Ovary (tissue), 3 donors: ENCODE results near the gene ENDOG.

Source experiments
- CTCF ChIP-seq, 3 donors: fragments of 450-650 bp in 2 of 3; fragments of 200-600 bp in 1 of 3; IDR thresholded peaks; one replicate each; pipeline versions ENCODE4 v1.5.1 to v1.8.0; 2016 to 2022; ENCODE audit warnings: antibody characterized with exemption in 3 of 3, mild to moderate bottlenecking in 1 of 3
- POLR2A ChIP-seq: fragments of 450-650 bp; IDR thresholded peaks from one replicate; pipeline ENCODE4 v1.6.1; 2017; ENCODE audit warnings: antibody characterized with exemption, mild to moderate bottlenecking, moderate library complexity
- donor health status: DM: no; HTN: no; CAD: no.

GRCh38 chr9:128862401-128862851, 44.1 kb downstream of the ENDOG start:
- no peak for TF ChIP-seq CTCF (IDR thresholded peaks at IDR 0.05)
- TF ChIP-seq POLR2A: no peak
